NT2/D1 (cell line): ENCODE results near the gene PSMF1.

Experiments
- DNase-seq: peaks from one replicate; pipeline ENCODE4 v3.0.0-alpha.2; 2011; ENCODE audit warnings: low read depth, low spot score
- H3K27me3 ChIP-seq: 2 replicates; pipeline ENCODE4 v1.6.0; 2011; ENCODE audit warnings: mild to moderate bottlenecking; ENCODE audit not compliant: insufficient read length, insufficient read depth
- H3K36me3 ChIP-seq: 2 replicates; pipeline ENCODE4 v1.6.1; 2011; ENCODE audit warnings: mild to moderate bottlenecking, low read length, mixed read lengths; ENCODE audit not compliant: insufficient read depth, insufficient read length
- H3K4me1 ChIP-seq: 2 replicates; pipeline ENCODE4 v1.5.1; 2011; ENCODE audit not compliant: insufficient read depth, insufficient read length
- H3K4me3 ChIP-seq: 2 replicates; pipeline ENCODE4 v1.5.1; 2011; ENCODE audit warnings: low read depth; ENCODE audit not compliant: insufficient read length
- H3K9ac ChIP-seq: 2 replicates; pipeline ENCODE4 v1.6.0; 2011; ENCODE audit warnings: low read depth; ENCODE audit not compliant: insufficient read length
- H3K9me3 ChIP-seq: 2 replicates; pipeline ENCODE4 v1.5.1; 2011; ENCODE audit warnings: mild to moderate bottlenecking, low read length; ENCODE audit not compliant: insufficient read depth
- SUZ12 ChIP-seq: IDR thresholded peaks from 2 replicates; pipeline ENCODE4 v1.6.1; 2011; ENCODE audit not compliant: insufficient read length, insufficient read depth; ENCODE audit errors: extremely low read depth
- YY1 ChIP-seq: IDR thresholded peaks from 2 replicates; pipeline ENCODE4 v1.6.1; 2011; ENCODE audit not compliant: insufficient read length, insufficient read depth
- ZNF274 ChIP-seq: IDR thresholded peaks from 2 replicates; pipeline ENCODE4 v1.6.1; 2011; ENCODE audit warnings: mild to moderate bottlenecking, low read depth, low read length

Gene PSMF1

GRCh38 chr20:1107176-1107575 is 11.2 kb upstream of the PSMF1 start:
- H3K27me3 ChIP-seq: no peaks in the 10 kb centered on the region
- H3K4me3 ChIP-seq: no peak overlapping the region
- no peak for TF ChIP-seq YY1
- no peak for TF ChIP-seq SUZ12
- TF ChIP-seq ZNF274: no peak
- H3K36me3 ChIP-seq: no peaks in the 10 kb centered on the region
- H3K4me1 ChIP-seq: no peaks in the 10 kb centered on the region
- DNase-seq: no peak
- H3K9ac ChIP-seq: no peak overlapping the region
- H3K9me3 ChIP-seq: 0 out of 2 replicates have a peak, but pooled peaks cover 3% of the 10 kb centered on the region

- H3K4me3 ChIP-seq: no peak overlapping the region
- TF ChIP-seq ZNF274: no peak
- TF ChIP-seq YY1: no peak
- no peak for TF ChIP-seq SUZ12
- no peaks in the 10 kb centered on the region for H3K27me3 ChIP-seq
- no peaks in the 10 kb centered on the region for H3K4me1 ChIP-seq
- H3K9ac ChIP-seq: no peak overlapping the region
- DNase-seq: peak; percentile 33
- H3K9me3 ChIP-seq: no peaks in the 10 kb centered on the region
- no peaks in the 10 kb centered on the region for H3K36me3 ChIP-seq
Measured at GRCh38 chr20:1108437-1108920, 9.9 kb upstream of the PSMF1 start.

- DNase-seq: no peak
- Histone ChIP-seq H3K9ac (no peak overlapping the region), H3K4me3 (no peak overlapping the region), H3K36me3 (no peaks in the 10 kb centered on the region), H3K27me3 (no peaks in the 10 kb centered on the region), H3K4me1 (no peaks in the 10 kb centered on the region), H3K9me3 (no peaks in the 10 kb centered on the region)
- TF ChIP-seq YY1 (no peak), ZNF274 (no peak), SUZ12 (no peak)
Measured at GRCh38 chr20:1112908-1113307, 5.5 kb upstream of the PSMF1 start.

- TF ChIP-seq ZNF274: no peak
- TF ChIP-seq YY1: no peak
- TF ChIP-seq SUZ12: no peak
- Histone ChIP-seq H3K9me3 (no peaks in the 10 kb centered on the region), H3K36me3 (peaks cover 25% of the 10 kb centered on the region), H3K27me3 (no peaks in the 10 kb centered on the region), H3K9ac (peak overlapping the region; percentile 62), H3K4me3 (peak overlapping the region; percentile 96), H3K4me1 (peaks cover 6% of the 10 kb centered on the region)
- DNase-seq: no peak
Measured at GRCh38 chr20:1118004-1118335, 432 bp upstream of the PSMF1 start.

- no peaks in the 10 kb centered on the region for H3K27me3 ChIP-seq
- TF ChIP-seq SUZ12: no peak
- no peak for TF ChIP-seq ZNF274
- DNase-seq: no peak
- H3K4me3 ChIP-seq: peak overlapping the region; percentile 96
- H3K36me3 ChIP-seq: peaks cover 34% of the 10 kb centered on the region
- H3K9ac ChIP-seq: peak overlapping the region; percentile 92
- H3K4me1 ChIP-seq: peaks cover 6% of the 10 kb centered on the region
- H3K9me3 ChIP-seq: no peaks in the 10 kb centered on the region
Measured at GRCh38 chr20:1119128-1119505, 715 bp downstream of the PSMF1 start.

- Histone ChIP-seq H3K4me1 (peaks cover 6% of the 10 kb centered on the region), H3K4me3 (peak overlapping the region; percentile 96), H3K9me3 (no peaks in the 10 kb centered on the region), H3K27me3 (no peaks in the 10 kb centered on the region), H3K36me3 (peaks cover 38% of the 10 kb centered on the region), H3K9ac (peak overlapping the region; percentile 92)
- TF ChIP-seq ZNF274 (no peak), SUZ12 (no peak), YY1 (no peak)
- no peak for DNase-seq
Measured at GRCh38 chr20:1119524-1119923, 1.1 kb downstream of the PSMF1 start.

GRCh38 chr20:1121429-1121828 is 3.0 kb downstream of the PSMF1 start:
- H3K9ac ChIP-seq: no peak overlapping the region
- peaks cover 55% of the 10 kb centered on the region for H3K36me3 ChIP-seq
- no peak overlapping the region for H3K4me3 ChIP-seq
- DNase-seq: no peak
- TF ChIP-seq SUZ12: no peak
- TF ChIP-seq ZNF274: no peak
- no peak for TF ChIP-seq YY1
- no peaks in the 10 kb centered on the region for H3K9me3 ChIP-seq
- peaks cover 6% of the 10 kb centered on the region for H3K4me1 ChIP-seq
- no peaks in the 10 kb centered on the region for H3K27me3 ChIP-seq

GRCh38 chr20:1122388-1123315 is 4.2 kb downstream of the PSMF1 start:
- H3K9ac ChIP-seq: no peak overlapping the region
- no peak overlapping the region for H3K4me3 ChIP-seq
- H3K9me3 ChIP-seq: no peaks in the 10 kb centered on the region
- DNase-seq: no peak
- no peak for TF ChIP-seq YY1
- no peak for TF ChIP-seq ZNF274
- no peak for TF ChIP-seq SUZ12
- peaks cover 6% of the 10 kb centered on the region for H3K4me1 ChIP-seq
- H3K36me3 ChIP-seq: peaks cover 67% of the 10 kb centered on the region
- no peaks in the 10 kb centered on the region for H3K27me3 ChIP-seq
